ENCODE measurements around the gene GRIFIN. TPM values are rescaled to one million over a fixed set of nuclear protein-coding genes. Genes with fewer than 3 reads are reported as not detected.

GRIFIN gene, protein sequence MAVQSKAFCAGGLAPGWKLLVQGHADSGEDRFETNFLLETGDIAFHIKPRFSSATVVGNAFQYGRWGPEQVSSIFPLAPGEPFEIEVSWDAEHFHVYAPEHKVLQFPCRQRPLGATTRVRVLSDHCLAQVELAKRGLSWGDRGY
- not detected in 2 replicates for total RNA-seq

GRCh38 chr7:2476298-2476697 lies at the start of gene GRIFIN:
GRIFIN (minus strand) TSS chr7:2476398; CDS start chr7:2476383, 15 bp downstream.

GRCh38 chr7:2519119-2519930 lies 43.1 kb upstream of the GRIFIN start, which contains the start of gene LFNG:
LFNG (plus strand) TSS chr7:2519774; CDS start chr7:2519862, 88 bp downstream.

Other genes starting within 250 kb of the GRIFIN start
- 34.4 and 44.9 TPM in 2 replicates for gene MAD1L1, start 243.5 kb downstream of the GRIFIN start, total RNA-seq
- gene MRM2, start 234.2 kb downstream of the GRIFIN start, total RNA-seq = 11.6 and 13.4 TPM in 2 replicates
- 11.2 and 12.2 TPM in 2 replicates for gene NUDT1, start 234.2 kb downstream of the GRIFIN start, total RNA-seq
- gene SNX8, start 162.0 kb downstream of the GRIFIN start, total RNA-seq = 17.2 and 41.7 TPM in 2 replicates
- 205 and 273 TPM in 2 replicates for gene EIF3B, start 121.6 kb downstream of the GRIFIN start, total RNA-seq
- gene CHST12, start 72.8 kb downstream of the GRIFIN start, total RNA-seq = 4.5 and 10.8 TPM in 2 replicates
- gene LFNG, start 43.4 kb upstream of the GRIFIN start, total RNA-seq = 12.2 and 16.6 TPM in 2 replicates
- 24.1 and 31.8 TPM in 2 replicates for gene BRAT1, start 79.1 kb upstream of the GRIFIN start, total RNA-seq
- 6.8 and 11.7 TPM in 2 replicates for gene IQCE, start 82.6 kb upstream of the GRIFIN start, total RNA-seq
- gene TTYH3, start 155.6 kb upstream of the GRIFIN start, total RNA-seq = 67.7 and 114 TPM in 2 replicates
- gene AMZ1, start 211.8 kb upstream of the GRIFIN start, total RNA-seq = 0.30 and 0.37 TPM in 2 replicates

All from smooth muscle cell of the umbilical artery (primary cell).